Trophoblast cell (in vitro differentiated cells and primary cell): Measurements from ENCODE around the gene NAPB.

Source experiments
- DNase-seq, 2 donors: peaks; one replicate each; pipeline ENCODE4 v3.0.0-alpha.2; 2016
- H2AFZ ChIP-seq: 2 replicates; pipeline ENCODE4 v1.6.1; 2013; ENCODE audit warnings: low read length, moderate library complexity, mild to moderate bottlenecking; ENCODE audit not compliant: insufficient read depth, poor library complexity
- H2AK5ac ChIP-seq: 2 replicates; pipeline ENCODE4 v1.6.1; 2013; ENCODE audit warnings: mild to moderate bottlenecking, low read length
- H2BK120ac ChIP-seq: 2 replicates; pipeline ENCODE4 v1.6.1; 2013; ENCODE audit warnings: low read length, mild to moderate bottlenecking, moderate library complexity; ENCODE audit not compliant: insufficient read depth, poor library complexity
- H2BK12ac ChIP-seq: 2 replicates; pipeline ENCODE4 v1.6.1; 2013; ENCODE audit warnings: mild to moderate bottlenecking, low read length, moderate library complexity
- H2BK5ac ChIP-seq: 2 replicates; pipeline ENCODE4 v1.6.1; 2013; ENCODE audit warnings: low read length, low read depth, moderate library complexity, mild to moderate bottlenecking; ENCODE audit not compliant: poor library complexity
- H3K14ac ChIP-seq: 2 replicates; pipeline ENCODE4 v1.6.1; 2013; ENCODE audit warnings: mild to moderate bottlenecking, low read length
- H3K18ac ChIP-seq: 2 replicates; pipeline ENCODE4 v1.6.1; 2013; ENCODE audit warnings: mild to moderate bottlenecking, low read length
- H3K23ac ChIP-seq: 2 replicates; pipeline ENCODE4 v1.6.1; 2013; ENCODE audit warnings: low read length
- H3K27ac ChIP-seq: 2 replicates; pipeline ENCODE4 v1.5.1; 2013; ENCODE audit warnings: low read depth, mild to moderate bottlenecking, inconsistent platforms, low read length, moderate library complexity
- H3K27me3 ChIP-seq: 2 replicates; pipeline ENCODE4 v1.6.1; 2013; ENCODE audit warnings: inconsistent platforms, mild to moderate bottlenecking, low read length, moderate library complexity; ENCODE audit not compliant: insufficient read depth
- H3K36me3 ChIP-seq, 2 experiments: 1 replicate in 1 of 2; 2 replicates in 1 of 2; pipeline ENCODE4 v1.6.1; 2013; ENCODE audit warnings: low read length in 2 of 2, mild to moderate bottlenecking in 2 of 2, moderate library complexity in 1 of 2; ENCODE audit not compliant: insufficient read depth in 2 of 2, control insufficient read depth in 1 of 2
- H3K4ac ChIP-seq: 2 replicates; pipeline ENCODE4 v1.6.1; 2013; ENCODE audit warnings: low read depth, mild to moderate bottlenecking, low read length, moderate library complexity
- H3K4me1 ChIP-seq, 2 experiments: 1 replicate in 1 of 2; 2 replicates in 1 of 2; pipeline ENCODE4 v1.6.1; 2013; ENCODE audit warnings: low read length in 2 of 2, mild to moderate bottlenecking in 2 of 2, moderate library complexity in 1 of 2; ENCODE audit not compliant: insufficient read depth in 2 of 2, control insufficient read depth in 1 of 2
- H3K4me2 ChIP-seq: 2 replicates; pipeline ENCODE4 v1.6.1; 2013; ENCODE audit warnings: inconsistent platforms, mild to moderate bottlenecking, low read length, moderate library complexity
- H3K4me3 ChIP-seq: 2 replicates; pipeline ENCODE4 v1.5.1; 2013; ENCODE audit warnings: mild to moderate bottlenecking, low read depth, low read length, inconsistent platforms
- H3K79me1 ChIP-seq: one replicate; pipeline ENCODE4 v1.6.1; 2013; ENCODE audit warnings: low read length
- H3K79me2 ChIP-seq: 2 replicates; pipeline ENCODE4 v1.6.1; 2013; ENCODE audit warnings: low read length, mild to moderate bottlenecking; ENCODE audit not compliant: control insufficient read depth, insufficient read depth, poor library complexity
- H3K9ac ChIP-seq: 2 replicates; pipeline ENCODE4 v1.6.1; 2013; ENCODE audit warnings: mild to moderate bottlenecking, low read length
- H3K9me3 ChIP-seq: 2 replicates; pipeline ENCODE4 v1.6.1; 2013; ENCODE audit warnings: low read depth, mild to moderate bottlenecking, control low read depth, inconsistent platforms, low read length; ENCODE audit not compliant: insufficient read depth
- H4K12ac ChIP-seq: 2 replicates; pipeline ENCODE4 v1.6.1; 2013; ENCODE audit warnings: low read depth, mild to moderate bottlenecking, low read length, moderate library complexity
- H4K8ac ChIP-seq: 2 replicates; pipeline ENCODE4 v1.6.1; 2013; ENCODE audit warnings: low read depth, mild to moderate bottlenecking, low read length, moderate library complexity
- H4K91ac ChIP-seq: one replicate; pipeline ENCODE4 v1.6.1; 2013; ENCODE audit warnings: low read depth, mild to moderate bottlenecking, low read length, moderate library complexity
- WGBS: extraction: QIAGEN DNeasy Blood & Tissue Kit; methylation state at CpG from one replicate; pipeline ENCODE4 v1.1.7; 2013; ENCODE audit warnings: missing lambda C conversion rate; ENCODE audit not compliant: insufficient read length, insufficient coverage; ENCODE audit errors: extremely low coverage; 5-methylcytosine and 5-hydroxymethylcytosine counted together

The NAPB gene

GRCh38 chr20:23438661-23439060 lies 17.4 kb upstream of the NAPB start:
- H3K4me3 ChIP-seq, result no peak overlapping the region

GRCh38 chr20:23437126-23437899 lies 16.0 kb upstream of the NAPB start:
- no peaks in the 10 kb centered on the region for H3K79me1 ChIP-seq
- no peak overlapping the region for H2BK120ac ChIP-seq

More at GRCh38 chr20:23438661-23439060, 17.4 kb upstream of the NAPB start:
- Histone ChIP-seq H3K36me3 (no peaks in the 10 kb centered on the region), H3K79me2 (no peaks in the 10 kb centered on the region), H3K79me1 (no peaks in the 10 kb centered on the region), H3K27ac (no peak overlapping the region), H3K27me3 (no peaks in the 10 kb centered on the region), H4K8ac (no peak overlapping the region), H2BK120ac (no peak overlapping the region), H3K9ac (no peak overlapping the region), H3K4me2 (no peak overlapping the region), H3K4ac (no peak overlapping the region), H2AK5ac (no peak overlapping the region), H2BK12ac (no peak overlapping the region), H3K9me3 (peaks cover 2% of the 10 kb centered on the region), H2AFZ (no peak overlapping the region), H2BK5ac (no peak overlapping the region), H3K23ac (no peak overlapping the region), H3K18ac (no peak overlapping the region), H3K14ac (no peak overlapping the region), H3K4me1 (no peaks in the 10 kb centered on the region), H4K91ac (no peak overlapping the region), H4K12ac (no peak overlapping the region)
- no peak for DNase-seq
- WGBS, result no CpG with 5 or more reads among the region's 5 CpGs

GRCh38 chr20:23436681-23437080 lies 15.4 kb upstream of the NAPB start:
- H4K8ac ChIP-seq, result no peak overlapping the region
- H2BK12ac ChIP-seq, result no peak overlapping the region
- H3K23ac ChIP-seq, result no peak overlapping the region
- H3K36me3 ChIP-seq, result no peaks in the 10 kb centered on the region
- H2BK5ac ChIP-seq, result no peak overlapping the region
- H3K79me1 ChIP-seq, result no peaks in the 10 kb centered on the region
- no peak overlapping the region for H2AK5ac ChIP-seq
- no peak overlapping the region for H4K91ac ChIP-seq
- H4K12ac ChIP-seq, result no peak overlapping the region
- WGBS, result no CpG with 5 or more reads among the region's 3 CpGs
- DNase-seq, result no peak
- H3K27me3 ChIP-seq, result no peaks in the 10 kb centered on the region
- no peak overlapping the region for H3K18ac ChIP-seq
- no peaks in the 10 kb centered on the region for H3K79me2 ChIP-seq
- no peak overlapping the region for H3K4me2 ChIP-seq
- H3K4me1 ChIP-seq, result no peaks in the 10 kb centered on the region
- H3K9me3 ChIP-seq, result peaks cover 2% of the 10 kb centered on the region
- H2BK120ac ChIP-seq, result no peak overlapping the region
- H3K27ac ChIP-seq, result no peak overlapping the region
- no peak overlapping the region for H2AFZ ChIP-seq
- H3K14ac ChIP-seq, result no peak overlapping the region
- no peak overlapping the region for H3K4ac ChIP-seq
- no peak overlapping the region for H3K9ac ChIP-seq
- H3K4me3 ChIP-seq, result no peak overlapping the region

More at GRCh38 chr20:23437126-23437899, 16.0 kb upstream of the NAPB start:
- Histone ChIP-seq H2AFZ (no peak overlapping the region), H2BK12ac (no peak overlapping the region), H3K27ac (no peak overlapping the region), H3K36me3 (no peaks in the 10 kb centered on the region), H3K23ac (no peak overlapping the region), H3K9me3 (peaks cover 2% of the 10 kb centered on the region), H2BK5ac (no peak overlapping the region), H3K18ac (no peak overlapping the region), H2AK5ac (no peak overlapping the region), H4K12ac (no peak overlapping the region), H4K8ac (no peak overlapping the region), H3K4me3 (no peak overlapping the region), H3K4me1 (no peaks in the 10 kb centered on the region), H3K14ac (no peak overlapping the region), H3K79me2 (no peaks in the 10 kb centered on the region), H3K4ac (no peak overlapping the region), H3K27me3 (no peaks in the 10 kb centered on the region), H3K4me2 (no peak overlapping the region), H3K9ac (no peak overlapping the region), H4K91ac (no peak overlapping the region)
- no CpG with 5 or more reads among the region's 9 CpGs for WGBS
- DNase-seq, result no peak

GRCh38 chr20:23435626-23436539 lies 14.6 kb upstream of the NAPB start:
- Histone ChIP-seq H4K8ac (no peak overlapping the region), H3K27ac (no peak overlapping the region), H3K9ac (no peak overlapping the region), H2BK12ac (no peak overlapping the region), H2AFZ (no peak overlapping the region), H3K4me3 (no peak overlapping the region), H2BK5ac (no peak overlapping the region), H3K23ac (no peak overlapping the region), H3K4me1 (no peaks in the 10 kb centered on the region), H4K91ac (no peak overlapping the region), H3K9me3 (peaks cover 2% of the 10 kb centered on the region), H3K79me2 (no peaks in the 10 kb centered on the region), H2AK5ac (no peak overlapping the region), H4K12ac (no peak overlapping the region), H3K36me3 (no peaks in the 10 kb centered on the region), H3K4ac (no peak overlapping the region), H3K4me2 (no peak overlapping the region), H3K27me3 (no peaks in the 10 kb centered on the region), H2BK120ac (no peak overlapping the region), H3K14ac (no peak overlapping the region), H3K18ac (no peak overlapping the region), H3K79me1 (no peaks in the 10 kb centered on the region)
- DNase-seq, result no peak
- no CpG with 5 or more reads among the region's 11 CpGs for WGBS
